HepG2 (cell line): ENCODE results near the gene TTC39C.

Source experiments
- CCAR2 ChIP-seq: fragments of 200-400 bp; formaldehyde crosslinking; optimal IDR thresholded peaks from 2 replicates; pipeline ENCODE3; 2018; ENCODE audit warnings: low read depth, mild to moderate bottlenecking, low read length, moderate library complexity
- ETV5 ChIP-seq: IDR thresholded peaks from 2 replicates; pipeline ENCODE4 v1.6.1; 2018; ENCODE audit warnings: missing biosample characterization, missing genetic modification reagents, inconsistent platforms, borderline replicate concordance
- HNRNPK ChIP-seq: fragments of 200-400 bp; formaldehyde crosslinking; IDR thresholded peaks from 2 replicates; pipeline ENCODE4 v1.6.1; 2018; ENCODE audit warnings: low read length, low read depth, moderate library complexity, mild to moderate bottlenecking; ENCODE audit not compliant: poor library complexity, severe bottlenecking
- NFE2 ChIP-seq: sonication (generic); formaldehyde crosslinking; IDR thresholded peaks from 2 replicates; pipeline ENCODE4 v1.4.0; 2020; ENCODE audit warnings: missing genetic modification reagents
- NR2F2 ChIP-seq: IDR thresholded peaks from 2 replicates; pipeline ENCODE4 v1.6.1; 2012; ENCODE audit warnings: low read depth, inconsistent platforms, borderline replicate concordance
- RFX5 ChIP-seq: IDR thresholded peaks from 2 replicates; pipeline ENCODE4 v1.6.1; 2011; ENCODE audit warnings: low read depth, low read length, improper control_type of control experiment
- ZNF496 ChIP-seq: sonication (generic); formaldehyde crosslinking; IDR thresholded peaks from 2 replicates; pipeline ENCODE4 v1.8.1; 2023; ENCODE audit warnings: mild to moderate bottlenecking, moderate library complexity, missing genetic modification reagents; ENCODE audit not compliant: insufficient replicate concordance
- ZSCAN29 ChIP-seq: sonication (generic); formaldehyde crosslinking; conservative IDR thresholded peaks from 2 replicates; pipeline ENCODE4 v1.4.0; 2020; ENCODE audit warnings: mild to moderate bottlenecking, missing genetic modification reagents
- TF ChIP-seq, protein P1 (sequence below): sonication (generic); formaldehyde crosslinking; IDR thresholded peaks from 2 replicates; pipeline ENCODE4 v1.5.0; 2020; ENCODE audit warnings: mild to moderate bottlenecking, missing genetic modification reagents, moderate library complexity

DNA sequence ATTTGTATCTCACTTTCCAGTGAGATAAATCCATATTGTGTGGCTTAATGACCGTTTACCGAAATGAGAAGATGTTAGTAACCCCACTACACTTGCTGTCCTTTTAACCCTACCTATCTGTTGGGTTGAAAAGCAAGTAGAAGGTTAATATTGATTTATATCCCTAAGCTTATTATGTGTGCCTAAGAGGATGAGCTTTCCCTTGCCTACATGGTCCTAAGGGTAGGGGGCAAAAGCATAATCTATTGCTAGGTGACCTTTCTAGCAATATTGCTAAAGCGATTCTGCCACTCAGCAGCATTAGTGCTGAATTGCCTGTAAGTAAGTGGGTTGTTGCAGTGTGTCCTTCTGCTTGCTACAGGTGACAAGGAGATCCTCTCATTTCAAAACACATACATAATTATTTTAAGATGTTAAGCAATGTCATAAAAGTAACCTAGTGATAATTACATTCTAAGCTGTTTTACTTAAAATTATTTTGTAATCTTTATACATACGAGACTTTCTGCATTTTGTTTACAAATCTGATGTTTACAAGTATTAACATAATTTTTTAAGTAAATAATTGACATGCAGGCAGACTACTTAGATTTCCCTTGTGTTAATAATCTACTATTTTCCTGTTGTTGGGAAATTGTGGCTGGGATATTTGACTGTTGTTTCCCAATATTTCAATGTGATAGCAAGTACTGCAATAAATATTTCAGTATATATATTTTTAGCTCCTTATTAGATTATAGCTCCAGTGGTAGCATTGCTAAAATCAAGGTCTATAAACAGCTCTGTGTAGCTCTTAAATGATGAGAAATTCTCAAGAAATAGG, 75.2 kb downstream of the TTC39C start:
- no peak for TF ChIP-seq NR2F2
- no peak for TF ChIP-seq NFE2 (CRISPR knock-in tag)
- TF ChIP-seq, protein P1, sequence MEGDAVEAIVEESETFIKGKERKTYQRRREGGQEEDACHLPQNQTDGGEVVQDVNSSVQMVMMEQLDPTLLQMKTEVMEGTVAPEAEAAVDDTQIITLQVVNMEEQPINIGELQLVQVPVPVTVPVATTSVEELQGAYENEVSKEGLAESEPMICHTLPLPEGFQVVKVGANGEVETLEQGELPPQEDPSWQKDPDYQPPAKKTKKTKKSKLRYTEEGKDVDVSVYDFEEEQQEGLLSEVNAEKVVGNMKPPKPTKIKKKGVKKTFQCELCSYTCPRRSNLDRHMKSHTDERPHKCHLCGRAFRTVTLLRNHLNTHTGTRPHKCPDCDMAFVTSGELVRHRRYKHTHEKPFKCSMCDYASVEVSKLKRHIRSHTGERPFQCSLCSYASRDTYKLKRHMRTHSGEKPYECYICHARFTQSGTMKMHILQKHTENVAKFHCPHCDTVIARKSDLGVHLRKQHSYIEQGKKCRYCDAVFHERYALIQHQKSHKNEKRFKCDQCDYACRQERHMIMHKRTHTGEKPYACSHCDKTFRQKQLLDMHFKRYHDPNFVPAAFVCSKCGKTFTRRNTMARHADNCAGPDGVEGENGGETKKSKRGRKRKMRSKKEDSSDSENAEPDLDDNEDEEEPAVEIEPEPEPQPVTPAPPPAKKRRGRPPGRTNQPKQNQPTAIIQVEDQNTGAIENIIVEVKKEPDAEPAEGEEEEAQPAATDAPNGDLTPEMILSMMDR (CRISPR knock-in tag) = no peak
- no peak for TF ChIP-seq ETV5 (CRISPR knock-in tag)
- no peak for TF ChIP-seq RFX5
- TF ChIP-seq HNRNPK = no peak
- TF ChIP-seq CCAR2 = no peak
- no peak for TF ChIP-seq ZSCAN29 (CRISPR knock-in tag)
- no peak for TF ChIP-seq ZNF496
